Neural crest cell (in vitro differentiated cells): Measurements from ENCODE around the gene ATG10. TPM values are rescaled to one million over a fixed set of nuclear protein-coding genes. Genes with fewer than 3 reads are reported as not detected.
A peak's percentile ranks its signal among the peaks of the same experiment; 100 is the strongest.

ENCODE experiments used
- DNase-seq: peaks from one replicate; pipeline ENCODE4 v3.0.0; 2021; ENCODE audit warnings: low read depth, mixed read lengths, low spot score
- H3K27ac Mint-ChIP-seq: one replicate; pipeline ENCODE4 v1.8.0; 2021; ENCODE audit warnings: mild to moderate bottlenecking, mixed read lengths; ENCODE audit not compliant: unreplicated experiment
- H3K27me3 Mint-ChIP-seq: 2 replicates; pipeline ENCODE4 v1.8.0; 2021; ENCODE audit warnings: low read depth, mild to moderate bottlenecking, mixed read lengths
- H3K36me3 Mint-ChIP-seq: 2 replicates; pipeline ENCODE4 v1.8.0; 2021; ENCODE audit warnings: low read depth, mild to moderate bottlenecking, mixed read lengths
- H3K4me1 Mint-ChIP-seq: 2 replicates; pipeline ENCODE4 v1.8.0; 2021; ENCODE audit warnings: mixed read lengths
- H3K4me3 Mint-ChIP-seq: one replicate; pipeline ENCODE4 v1.8.0; 2021; ENCODE audit warnings: mild to moderate bottlenecking, mixed read lengths
- H3K9me3 Mint-ChIP-seq: 2 replicates; pipeline ENCODE4 v1.8.0; 2021; ENCODE audit warnings: mixed read lengths
- CTCF ChIP-seq: fragments of 200-600 bp; sonication (generic); conservative IDR thresholded peaks from 2 replicates; pipeline ENCODE4 v1.5.0; 2021; ENCODE audit warnings: antibody characterized with exemption, mild to moderate bottlenecking
- total RNA-seq: library from RNA; stranded (reverse); gene quantifications from 2 replicates; pipeline ENCODE4 v1.2.1, GENCODE V29; 2021

ATG10 gene
- total RNA-seq, 1 donor from 2014 or later, result 5.9 TPM

- H3K4me1 Mint-ChIP-seq, result peaks cover 9% of the 10 kb centered on the region
- H3K36me3 Mint-ChIP-seq, result no peaks in the 10 kb centered on the region
- no peaks in the 10 kb centered on the region for H3K9me3 Mint-ChIP-seq
- H3K4me3 Mint-ChIP-seq, result no peak overlapping the region
- no peaks in the 10 kb centered on the region for H3K27me3 Mint-ChIP-seq
- no peak for TF ChIP-seq CTCF
- DNase-seq, result no peak
- no peak overlapping the region for H3K27ac Mint-ChIP-seq
Observed at GRCh38 chr5:82283893-82284292, 312.1 kb downstream of the ATG10 start.

GRCh38 chr5:82285206-82285605 lies 313.4 kb downstream of the ATG10 start:
- TF ChIP-seq CTCF, result no peak
- no peak for DNase-seq
- Mint-ChIP-seq H3K4me3 (no peak overlapping the region), H3K27ac (peak overlapping the region; percentile 20), H3K27me3 (no peaks in the 10 kb centered on the region), H3K9me3 (no peaks in the 10 kb centered on the region), H3K4me1 (peaks cover 9% of the 10 kb centered on the region), H3K36me3 (no peaks in the 10 kb centered on the region)

DNA sequence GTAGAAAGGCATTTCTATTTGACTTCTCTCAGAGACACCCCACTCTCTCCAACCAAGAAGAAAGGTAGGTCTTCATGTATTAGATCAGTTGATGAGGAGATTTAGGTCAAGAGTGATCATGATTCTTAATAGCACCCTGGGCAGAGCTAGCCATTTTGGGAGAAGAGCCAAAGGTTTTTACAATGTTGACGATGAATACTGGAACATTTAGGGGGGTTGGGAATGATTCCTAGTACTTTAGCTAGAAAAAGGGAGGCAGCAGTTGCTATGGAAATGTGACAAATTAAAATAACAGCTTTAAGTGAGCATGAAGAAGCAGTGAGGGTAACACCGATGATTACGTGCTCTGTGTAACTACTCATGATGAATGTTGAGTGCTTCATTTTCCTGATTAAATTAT lies 315.8 kb downstream of the ATG10 start:
- no peak for DNase-seq
- Mint-ChIP-seq H3K27me3 (no peaks in the 10 kb centered on the region), H3K4me3 (no peak overlapping the region), H3K36me3 (no peaks in the 10 kb centered on the region), H3K9me3 (no peaks in the 10 kb centered on the region), H3K4me1 (peaks cover 10% of the 10 kb centered on the region), H3K27ac (no peak overlapping the region)
- TF ChIP-seq CTCF, result no peak

GRCh38 chr5:82290005-82290404 lies 318.2 kb downstream of the ATG10 start:
- TF ChIP-seq CTCF, result no peak
- Mint-ChIP-seq H3K27me3 (no peaks in the 10 kb centered on the region), H3K4me3 (no peak overlapping the region), H3K4me1 (peaks cover 24% of the 10 kb centered on the region), H3K27ac (no peak overlapping the region), H3K9me3 (no peaks in the 10 kb centered on the region), H3K36me3 (no peaks in the 10 kb centered on the region)
- no peak for DNase-seq

GRCh38 chr5:82290908-82291307 lies 319.1 kb downstream of the ATG10 start:
- H3K36me3 Mint-ChIP-seq, result no peaks in the 10 kb centered on the region
- no peak overlapping the region for H3K4me3 Mint-ChIP-seq
- no peaks in the 10 kb centered on the region for H3K27me3 Mint-ChIP-seq
- TF ChIP-seq CTCF, result no peak
- H3K4me1 Mint-ChIP-seq, result peaks cover 27% of the 10 kb centered on the region
- H3K27ac Mint-ChIP-seq, result no peak overlapping the region
- DNase-seq, result no peak
- no peaks in the 10 kb centered on the region for H3K9me3 Mint-ChIP-seq

- H3K27me3 Mint-ChIP-seq, result no peaks in the 10 kb centered on the region
- peaks cover 27% of the 10 kb centered on the region for H3K4me1 Mint-ChIP-seq
- no peak for TF ChIP-seq CTCF
- H3K36me3 Mint-ChIP-seq, result no peaks in the 10 kb centered on the region
- H3K27ac Mint-ChIP-seq, result no peak overlapping the region
- H3K4me3 Mint-ChIP-seq, result no peak overlapping the region
- no peaks in the 10 kb centered on the region for H3K9me3 Mint-ChIP-seq
- DNase-seq, result no peak
Observed at GRCh38 chr5:82291420-82291819, 319.6 kb downstream of the ATG10 start.
